CD4-positive, alpha-beta T cell treated with Interleukin-6 at 100 ng/mL for 8 hours (primary cell): ENCODE results near the gene LGALS9C.
"Not testable (repeated sequence)": the region's sequence is repeated elsewhere in the genome, so short reads cannot be mapped to it uniquely, and the experiment has no call there.

Source experiments
- DNase-seq: peaks from one replicate; pipeline ENCODE4 v3.0.0-alpha.2; 2020; ENCODE audit warnings: mixed read lengths, low spot score

Gene LGALS9C

GRCh38 chr17:18530405-18530804 lies 53.8 kb downstream of the LGALS9C start:
- DNase-seq: not testable (repeated sequence)

DNA sequence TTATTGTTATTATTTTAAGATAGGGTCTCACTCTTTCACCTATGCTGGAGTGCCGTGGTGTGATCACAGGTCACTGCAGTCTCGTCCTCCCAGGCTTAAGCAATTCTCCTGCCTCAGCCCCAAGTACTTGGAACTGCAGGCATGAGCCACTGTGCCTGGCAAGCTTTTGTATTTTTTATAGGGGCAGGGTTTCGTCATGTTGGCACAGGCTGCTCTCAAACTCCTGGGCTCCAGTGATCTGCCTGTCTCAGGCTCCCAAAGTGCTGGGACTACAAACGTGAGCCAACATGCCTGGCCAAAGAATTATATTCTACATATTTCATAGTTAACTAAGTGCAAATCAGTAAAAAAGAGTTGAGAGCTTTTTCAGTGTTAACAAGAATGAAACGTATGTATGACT lies 65.6 kb downstream of the LGALS9C start:
- DNase-seq: not testable (repeated sequence)

GRCh38 chr17:18542907-18543306 lies 66.3 kb downstream of the LGALS9C start:
- DNase-seq: not testable (repeated sequence)
